HCEC 1CT (cell line): ENCODE data around the gene C20orf173.

Experiments
- DNase-seq: peaks from one replicate; pipeline ENCODE4 v3.0.0-alpha.2; 2017

C20orf173 gene

DNA sequence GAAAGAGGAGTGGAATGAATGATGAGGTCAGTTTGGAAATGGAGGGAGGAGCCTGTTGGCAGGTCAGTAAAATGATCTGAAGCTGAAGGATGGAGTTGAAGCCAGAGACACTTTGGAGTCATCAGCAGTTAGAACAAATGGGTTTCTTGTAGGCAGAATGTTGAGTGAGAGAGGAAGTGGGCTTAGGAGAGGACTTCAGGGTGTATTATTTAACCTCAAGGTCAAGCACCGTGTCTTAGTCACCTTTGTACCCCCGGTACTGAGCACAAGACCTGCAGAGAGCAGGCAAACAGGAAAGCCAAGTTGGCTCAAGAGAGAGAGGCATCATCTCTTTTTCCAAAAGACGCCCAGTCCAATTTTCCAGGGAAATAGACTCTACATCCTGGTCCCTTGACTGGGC lies 23.3 kb downstream of the C20orf173 start:
- no peak for DNase-seq

DNA sequence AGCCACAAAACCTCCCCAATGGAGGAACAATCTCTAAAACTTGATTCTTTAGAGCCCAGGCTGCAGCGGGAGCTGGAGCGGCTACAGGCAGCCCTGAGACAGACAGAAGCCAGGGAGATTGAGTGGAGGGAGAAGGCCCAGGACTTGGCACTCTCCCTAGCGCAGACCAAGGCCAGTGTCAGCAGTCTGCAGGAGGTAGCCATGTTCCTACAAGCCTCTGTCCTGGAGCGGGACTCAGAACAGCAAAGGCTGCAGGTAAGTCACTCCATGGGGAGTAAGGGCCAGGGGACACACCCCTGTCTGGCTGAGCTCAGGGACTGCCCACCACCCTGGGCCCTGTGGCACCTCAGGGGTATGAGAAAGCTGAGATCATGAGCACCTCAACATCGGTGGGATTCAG lies 24.7 kb downstream of the C20orf173 start:
- no peak for DNase-seq

DNA sequence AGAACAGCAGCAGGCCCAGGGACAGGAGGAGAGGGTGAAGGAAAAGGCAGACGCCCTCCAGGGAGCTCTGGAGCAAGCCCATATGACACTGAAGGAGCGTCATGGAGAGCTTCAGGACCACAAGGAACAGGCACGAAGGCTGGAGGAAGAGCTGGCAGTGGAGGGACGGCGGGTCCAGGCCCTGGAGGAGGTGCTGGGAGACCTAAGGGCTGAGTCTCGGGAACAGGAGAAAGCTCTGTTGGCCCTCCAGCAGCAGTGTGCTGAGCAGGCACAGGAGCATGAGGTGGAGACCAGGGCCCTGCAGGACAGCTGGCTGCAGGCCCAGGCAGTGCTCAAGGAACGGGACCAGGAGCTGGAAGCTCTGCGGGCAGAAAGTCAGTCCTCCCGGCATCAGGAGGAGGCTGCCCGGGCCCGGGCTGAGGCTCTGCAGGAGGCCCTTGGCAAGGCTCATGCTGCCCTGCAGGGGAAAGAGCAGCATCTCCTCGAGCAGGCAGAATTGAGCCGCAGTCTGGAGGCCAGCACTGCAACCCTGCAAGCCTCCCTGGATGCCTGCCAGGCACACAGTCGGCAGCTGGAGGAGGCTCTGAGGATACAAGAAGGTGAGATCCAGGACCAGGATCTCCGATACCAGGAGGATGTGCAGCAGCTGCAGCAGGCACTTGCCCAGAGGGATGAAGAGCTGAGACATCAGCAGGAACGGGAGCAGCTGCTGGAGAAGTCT lies 25.5 kb downstream of the C20orf173 start:
- DNase-seq = no peak

DNA sequence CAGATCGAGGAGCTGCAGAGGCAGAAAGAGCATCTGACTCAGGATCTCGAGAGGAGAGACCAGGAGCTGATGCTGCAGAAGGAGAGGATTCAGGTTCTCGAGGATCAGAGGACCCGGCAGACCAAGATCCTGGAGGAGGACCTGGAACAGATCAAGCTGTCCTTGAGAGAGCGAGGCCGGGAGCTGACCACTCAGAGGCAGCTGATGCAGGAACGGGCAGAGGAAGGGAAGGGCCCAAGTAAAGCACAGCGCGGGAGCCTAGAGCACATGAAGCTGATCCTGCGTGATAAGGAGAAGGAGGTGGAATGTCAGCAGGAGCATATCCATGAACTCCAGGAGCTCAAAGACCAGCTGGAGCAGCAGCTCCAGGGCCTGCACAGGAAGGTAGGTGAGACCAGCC lies 26.2 kb downstream of the C20orf173 start:
- no peak for DNase-seq

DNA sequence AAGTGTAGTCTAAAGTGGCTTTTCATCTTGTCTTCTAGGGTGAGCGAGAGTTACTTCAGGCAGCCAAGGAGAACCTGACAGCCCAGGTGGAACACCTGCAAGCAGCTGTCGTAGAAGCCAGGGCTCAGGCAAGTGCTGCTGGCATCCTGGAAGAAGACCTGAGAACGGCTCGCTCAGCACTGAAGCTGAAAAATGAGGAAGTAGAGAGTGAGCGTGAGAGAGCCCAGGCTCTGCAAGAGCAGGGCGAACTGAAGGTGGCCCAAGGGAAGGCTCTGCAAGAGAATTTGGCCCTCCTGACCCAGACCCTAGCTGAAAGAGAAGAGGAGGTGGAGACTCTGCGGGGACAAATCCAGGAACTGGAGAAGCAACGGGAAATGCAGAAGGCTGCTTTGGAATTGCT lies 27.1 kb downstream of the C20orf173 start:
- no peak for DNase-seq

DNA sequence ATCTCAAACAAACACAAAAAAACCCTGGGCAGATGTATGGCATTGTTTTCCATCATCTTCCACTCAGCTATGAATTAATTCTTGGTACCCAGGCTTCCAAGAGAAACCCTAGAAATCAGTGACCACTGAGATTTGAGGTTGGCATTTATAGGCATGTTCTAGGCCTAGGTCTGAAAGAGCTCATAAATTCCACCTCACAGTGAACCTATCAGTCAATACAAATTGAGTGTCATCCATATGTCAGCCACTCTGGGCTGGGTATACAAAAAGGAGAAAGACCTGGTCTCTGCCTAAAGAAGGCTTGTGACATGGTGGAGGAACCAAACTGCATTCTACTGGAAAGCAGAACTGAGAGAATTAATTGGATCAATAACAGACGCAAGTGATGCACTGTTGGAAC lies 30.2 kb downstream of the C20orf173 start:
- DNase-seq = no peak

DNA sequence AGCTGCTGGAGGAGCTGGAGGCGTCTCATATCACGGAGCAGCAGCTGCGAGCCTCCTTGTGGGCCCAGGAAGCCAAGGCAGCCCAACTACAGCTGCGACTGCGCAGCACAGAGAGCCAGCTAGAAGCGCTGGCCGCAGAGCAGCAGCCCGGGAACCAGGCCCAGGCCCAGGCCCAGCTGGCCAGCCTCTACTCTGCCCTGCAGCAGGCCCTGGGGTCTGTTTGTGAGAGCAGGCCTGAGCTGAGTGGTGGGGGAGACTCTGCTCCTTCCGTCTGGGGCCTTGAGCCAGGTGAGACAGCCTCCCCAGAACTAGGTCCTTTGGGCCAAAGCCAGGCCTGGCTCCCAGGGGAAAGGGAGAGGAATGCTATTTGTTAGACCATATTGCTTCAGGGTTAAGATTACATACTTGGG lies 31.7 kb downstream of the C20orf173 start:
- no peak for DNase-seq

DNA sequence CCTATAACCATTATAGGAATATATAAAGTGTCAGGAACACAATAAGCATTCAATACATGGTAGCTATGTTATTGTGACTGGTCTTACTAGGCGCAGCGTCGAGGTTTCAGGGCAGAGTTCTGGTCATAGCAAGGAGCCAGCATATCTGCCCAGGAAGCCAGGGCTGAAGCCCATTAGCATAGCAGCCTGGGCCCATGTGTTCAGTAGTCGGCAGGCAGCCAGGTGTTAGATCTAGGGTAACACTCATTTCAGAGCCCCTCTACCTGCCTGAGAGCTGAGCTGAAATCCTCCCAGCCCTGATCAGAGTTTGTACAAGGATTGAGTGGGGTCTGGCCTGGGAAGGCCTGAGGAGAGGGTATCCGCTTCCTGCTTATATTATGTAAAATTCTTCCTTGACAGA lies 32.1 kb downstream of the C20orf173 start:
- DNase-seq = no peak

DNA sequence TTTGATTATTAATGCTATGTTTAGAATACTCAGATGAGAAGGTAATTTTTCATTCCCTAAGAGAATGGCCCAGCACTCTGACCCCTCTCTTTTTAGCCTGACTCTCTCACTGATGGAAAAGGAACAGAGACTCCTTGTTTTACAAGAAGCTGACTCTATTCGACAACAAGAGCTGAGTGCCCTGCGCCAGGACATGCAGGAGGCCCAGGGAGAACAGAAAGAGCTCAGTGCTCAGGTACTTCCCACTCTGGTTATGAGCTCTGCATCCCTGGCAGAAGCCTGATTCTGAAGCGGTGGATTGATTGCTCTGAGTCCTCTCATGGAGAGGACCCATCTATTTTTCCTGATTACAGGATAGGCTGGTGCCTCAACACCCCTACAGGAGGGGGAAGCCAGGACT lies 33.0 kb downstream of the C20orf173 start:
- no peak for DNase-seq

DNA sequence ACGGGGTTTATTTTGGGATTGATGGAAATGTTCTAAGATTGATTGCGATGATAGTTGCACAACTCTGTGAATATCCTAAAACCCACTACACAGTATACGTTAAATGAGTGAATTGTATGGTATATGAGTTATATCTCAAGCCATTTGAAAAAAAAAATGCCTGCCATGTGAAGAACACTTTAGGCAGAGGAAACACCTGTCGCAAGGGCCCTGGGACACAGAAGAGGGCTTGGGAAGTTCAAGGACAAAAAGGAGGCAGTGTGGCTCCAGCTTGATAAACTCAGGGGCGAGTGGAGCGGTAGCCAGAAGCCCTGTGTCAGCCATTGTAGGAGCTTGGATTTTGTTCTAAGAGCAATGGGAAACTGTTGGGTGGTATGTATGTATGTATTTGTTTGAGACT lies 37.1 kb downstream of the C20orf173 start:
- no peak for DNase-seq

DNA sequence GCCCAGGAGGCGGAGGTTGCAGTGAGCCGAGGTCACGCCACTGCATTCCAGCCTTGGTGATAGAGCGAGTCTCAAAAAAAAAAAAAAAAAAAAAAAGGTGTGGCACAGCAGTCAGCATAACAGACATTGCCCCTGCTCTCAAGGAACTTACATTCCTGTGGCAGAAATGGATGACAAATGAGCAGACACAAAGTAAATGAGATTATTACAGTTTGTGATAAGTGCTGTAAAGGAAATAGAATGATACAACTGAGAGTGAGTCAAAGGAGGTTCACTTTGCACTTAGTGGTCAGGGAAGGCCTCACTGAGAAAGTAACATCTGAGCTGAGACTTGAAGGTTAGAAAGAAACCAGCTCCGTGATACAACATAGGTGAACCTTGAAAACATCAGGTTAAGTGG lies 37.6 kb downstream of the C20orf173 start:
- DNase-seq = no peak

DNA sequence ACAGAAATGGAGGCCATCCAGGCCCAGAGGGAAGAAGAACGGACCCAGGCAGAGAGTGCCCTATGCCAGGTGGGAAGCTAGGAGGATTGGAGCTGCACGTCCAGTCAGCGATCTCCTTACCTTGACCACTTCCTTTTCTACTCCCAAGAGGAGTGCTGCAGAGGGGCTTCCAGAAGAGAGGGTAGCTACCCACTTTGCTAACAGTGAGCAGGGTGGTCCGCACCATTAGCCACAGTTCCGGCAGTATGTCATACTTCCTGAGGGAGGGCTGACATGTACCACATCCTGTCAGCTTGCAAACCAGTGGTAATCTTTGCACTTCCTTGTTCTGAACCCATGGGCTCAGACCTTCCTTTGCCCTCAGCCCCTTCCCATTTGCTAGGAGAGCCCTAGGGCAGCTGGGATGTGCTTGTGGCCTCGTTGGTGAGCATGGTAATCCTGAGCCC lies 38.7 kb downstream of the C20orf173 start:
- DNase-seq = no peak

DNA sequence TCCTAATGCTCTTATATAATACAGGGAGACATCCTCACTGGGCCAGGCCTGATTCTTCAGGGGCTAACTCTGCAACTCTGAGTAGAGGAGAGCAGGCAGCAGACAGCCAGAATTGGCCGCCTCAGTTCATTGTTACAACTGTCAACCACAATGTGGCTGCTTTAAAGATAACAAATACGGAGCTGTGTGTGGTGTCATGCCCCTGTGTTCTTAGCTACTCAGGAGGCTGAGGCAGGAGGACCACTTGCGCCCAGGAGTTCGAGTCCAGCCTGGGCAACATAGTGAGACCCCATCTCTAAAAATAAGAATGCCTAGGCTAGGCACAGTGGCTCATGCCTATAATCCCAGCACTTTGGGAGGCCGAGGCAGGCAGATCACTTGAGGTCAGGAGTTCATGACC lies 39.7 kb downstream of the C20orf173 start:
- no peak for DNase-seq

DNA sequence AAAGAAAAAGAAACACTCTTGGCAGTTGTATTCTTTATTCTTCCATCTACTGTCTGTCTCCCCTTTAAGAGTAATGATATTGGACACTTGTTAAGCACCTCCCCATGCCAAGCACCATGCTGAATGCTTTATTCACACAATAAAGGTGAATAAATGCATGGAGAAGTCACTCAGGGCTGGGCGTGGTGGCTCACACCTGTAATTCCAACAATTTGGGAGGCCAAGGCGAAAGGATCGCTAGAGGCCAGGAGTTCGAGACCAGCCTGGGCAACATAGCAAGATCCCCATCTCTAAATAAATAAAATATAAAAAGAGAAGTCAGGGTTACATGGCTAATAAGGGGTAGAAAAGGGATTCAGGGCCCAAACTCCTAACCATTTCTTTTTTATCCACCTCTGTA lies 42.0 kb downstream of the C20orf173 start:
- DNase-seq = no peak

DNA sequence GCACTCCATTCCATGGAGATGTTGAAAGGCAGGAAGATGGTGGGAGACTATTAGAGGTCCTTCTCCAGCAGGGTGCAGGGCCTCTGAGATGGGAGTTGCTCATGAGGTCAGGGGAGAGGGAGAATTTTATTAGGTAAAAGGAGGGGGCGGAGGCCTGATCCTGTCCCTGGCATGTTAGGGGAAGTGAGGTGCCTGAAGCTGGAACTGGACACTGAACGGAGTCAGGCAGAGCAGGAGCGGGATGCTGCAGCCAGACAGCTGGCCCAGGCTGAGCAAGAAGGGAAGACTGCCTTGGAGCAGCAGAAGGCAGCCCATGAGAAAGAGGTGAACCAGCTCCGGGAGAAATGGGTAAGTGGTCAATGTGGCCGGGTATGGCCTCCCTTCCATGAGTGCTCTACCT lies 49.7 kb downstream of the C20orf173 start:
- DNase-seq = no peak

DNA sequence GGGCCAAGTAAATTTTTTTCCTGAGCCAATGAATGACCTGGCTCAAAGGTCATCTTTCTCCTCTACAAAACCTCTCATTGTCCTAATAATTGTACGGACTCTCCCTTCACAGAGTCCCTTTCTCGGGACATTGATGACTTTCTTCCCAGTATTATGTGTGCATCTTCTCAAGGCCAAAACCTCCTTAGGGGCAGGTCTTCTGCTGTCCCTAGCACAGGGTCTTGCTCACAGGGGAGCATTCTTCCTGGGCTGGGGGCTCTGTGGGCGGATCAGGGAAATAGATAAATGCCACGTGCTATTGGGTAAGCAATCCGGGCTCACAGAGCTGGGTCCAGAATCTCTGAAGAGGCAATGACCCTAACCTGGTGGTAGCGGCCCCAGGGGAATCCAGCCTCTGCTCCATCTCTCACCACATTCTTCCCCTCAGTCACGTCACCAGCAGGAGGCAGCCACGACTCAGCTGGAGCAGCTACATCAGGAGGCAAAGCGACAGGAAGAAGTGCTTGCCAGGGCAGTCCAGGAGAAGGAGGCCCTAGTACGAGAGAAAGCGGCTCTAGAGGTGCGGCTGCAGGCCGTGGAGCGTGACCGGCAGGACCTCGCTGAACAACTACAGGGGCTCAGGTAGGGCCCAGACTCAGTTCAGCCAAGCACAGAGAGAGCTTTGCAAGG lies 50.5 kb downstream of the C20orf173 start:
- no peak for DNase-seq
